ENCODE measurements around the gene DCTN3.

The DCTN3 gene

GRCh38 chr9:34575241-34575640 lies 45.1 kb downstream of the DCTN3 start:
- no peak for DNase-seq (ENCODE audit: low read depth in 1 of 2, low spot score in 1 of 2)

- DNase-seq (ENCODE audit: low read depth in 1 of 2, low spot score in 1 of 2) = no peak
These were observed 45.7 kb downstream of the DCTN3 start for GRCh38 chr9:34574571-34574970.

- no peak for DNase-seq (ENCODE audit: low read depth in 1 of 2, low spot score in 1 of 2)
These were observed 46.5 kb downstream of the DCTN3 start for GRCh38 chr9:34573599-34574325.

GRCh38 chr9:34572628-34573027 lies 47.7 kb downstream of the DCTN3 start:
- DNase-seq (ENCODE audit: low read depth in 1 of 2, low spot score in 1 of 2) = no peak

- no peak for DNase-seq (ENCODE audit: low read depth in 1 of 2, low spot score in 1 of 2)
These were observed 48.2 kb downstream of the DCTN3 start for GRCh38 chr9:34572092-34572491.

- no peak for DNase-seq (ENCODE audit: low read depth in 1 of 2, low spot score in 1 of 2)
These were observed 48.8 kb downstream of the DCTN3 start for GRCh38 chr9:34571481-34571810.

GRCh38 chr9:34570809-34571480 lies 49.4 kb downstream of the DCTN3 start:
- DNase-seq (ENCODE audit: low read depth in 1 of 2, low spot score in 1 of 2) = no peak

- no peak for DNase-seq (ENCODE audit: low read depth in 1 of 2, low spot score in 1 of 2)
These were observed 49.9 kb downstream of the DCTN3 start for GRCh38 chr9:34570376-34570775.

GRCh38 chr9:34568774-34569173 lies 51.5 kb downstream of the DCTN3 start:
- no peak for DNase-seq (ENCODE audit: low read depth in 1 of 2, low spot score in 1 of 2)

GRCh38 chr9:34568133-34568532 lies 52.2 kb downstream of the DCTN3 start:
- DNase-seq (ENCODE audit: low read depth in 1 of 2, low spot score in 1 of 2) = no peak

- no peak for DNase-seq (ENCODE audit: low read depth in 1 of 2, low spot score in 1 of 2)
These were observed 53.3 kb downstream of the DCTN3 start for GRCh38 chr9:34566972-34567371.

- no peak for DNase-seq (ENCODE audit: low read depth in 1 of 2, low spot score in 1 of 2)
These were observed 54.0 kb downstream of the DCTN3 start for GRCh38 chr9:34566322-34566721.

- no peak for DNase-seq (ENCODE audit: low read depth in 1 of 2, low spot score in 1 of 2)
These were observed 54.4 kb downstream of the DCTN3 start for GRCh38 chr9:34565856-34566255.

GRCh38 chr9:34564617-34565016 lies 55.7 kb downstream of the DCTN3 start:
- DNase-seq (ENCODE audit: low read depth in 1 of 2, low spot score in 1 of 2) = no peak
